M059J (cell line): ENCODE results near the gene CCDC180. TPM values are rescaled to one million over a fixed set of nuclear protein-coding genes. Genes with fewer than 3 reads are reported as not detected.
"Not testable (repeated sequence)": the region's sequence is repeated elsewhere in the genome, so short reads cannot be mapped to it uniquely, and the experiment has no call there.

Source experiments
- DNase-seq: peaks from one replicate; pipeline ENCODE4 v3.0.0-alpha.2; 2012; ENCODE audit warnings: low read depth
- total RNA-seq: library from RNA; depleted of rRNA; stranded (reverse); fragments of >200 nt; shearing (Covaris generic); gene quantifications from 2 replicates; pipeline ENCODE4 v1.2.3, GENCODE V29; 2014; rRNA removed

CCDC180 gene
- total RNA-seq: 0.47 and 0.59 TPM in 2 replicates

- DNase-seq: peak; percentile 57
These were observed at the start of gene CCDC180 for GRCh38 chr9:97307500-97308163. Gene CCDC180 (plus strand): TSS chr9:97307659. CDS start chr9:97308064, 405 bp downstream.

DNA sequence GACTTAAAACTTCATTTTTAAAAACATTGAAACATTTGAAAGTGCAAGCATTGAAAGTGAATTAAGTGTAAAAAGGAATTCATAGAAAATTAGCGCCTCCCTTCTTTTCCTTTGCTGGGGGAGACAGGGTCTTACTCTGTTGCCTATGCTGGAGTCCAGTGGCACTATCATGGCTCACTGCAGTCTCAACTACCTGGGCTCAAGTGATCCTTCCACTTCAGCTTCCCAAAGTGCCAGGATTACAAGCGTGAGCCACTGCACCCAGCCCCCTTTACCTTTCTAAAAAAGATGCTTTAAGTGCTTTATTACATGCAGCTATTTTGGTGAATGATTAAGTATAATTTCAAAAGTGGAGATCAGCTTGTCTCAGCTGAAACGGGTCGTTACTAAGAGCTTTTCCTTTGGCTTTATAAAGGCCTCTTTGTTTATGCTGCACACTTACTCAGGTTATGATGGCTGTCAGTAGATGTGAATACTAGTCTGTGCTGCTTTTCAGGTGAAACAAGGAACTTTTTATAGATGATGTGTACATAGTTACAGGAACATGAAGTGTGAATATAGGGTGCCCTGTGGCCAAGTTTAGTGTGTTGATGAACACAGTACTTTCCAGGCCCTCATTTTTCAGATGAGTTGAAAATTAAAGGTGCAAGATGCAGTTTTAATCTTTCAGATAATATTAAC is 47.5 kb upstream of the CCDC180 start:
- DNase-seq: not testable (repeated sequence)

- no peak for DNase-seq
These were observed 36.2 kb upstream of the CCDC180 start for GRCh38 chr9:97271292-97271691.

- no peak for DNase-seq
These were observed 35.4 kb upstream of the CCDC180 start for GRCh38 chr9:97272072-97272471.

GRCh38 chr9:97276310-97276852 is 31.1 kb upstream of the CCDC180 start:
- no peak for DNase-seq

GRCh38 chr9:97277953-97278352 is 29.5 kb upstream of the CCDC180 start:
- no peak for DNase-seq

GRCh38 chr9:97280755-97281330 is 26.6 kb upstream of the CCDC180 start:
- no peak for DNase-seq

DNA sequence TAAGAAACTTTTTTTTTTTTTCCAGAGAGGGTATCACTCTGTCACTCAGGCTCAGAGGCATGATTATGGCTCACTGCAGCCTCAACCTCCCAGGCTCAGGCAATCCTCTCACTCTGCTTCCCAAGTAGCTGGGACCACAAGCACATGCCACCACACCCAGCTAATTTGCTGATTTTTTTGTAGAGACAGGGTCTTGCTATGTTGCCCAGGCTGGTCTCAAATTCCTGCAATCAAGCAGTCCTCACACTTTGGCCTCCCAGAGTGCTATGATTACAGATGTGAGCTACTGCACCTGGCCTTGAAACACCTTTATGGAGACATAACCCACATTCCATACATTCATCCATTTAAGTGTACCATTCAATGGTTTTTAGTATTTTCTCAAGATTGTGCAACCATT is 23.7 kb upstream of the CCDC180 start:
- DNase-seq: no peak

DNA sequence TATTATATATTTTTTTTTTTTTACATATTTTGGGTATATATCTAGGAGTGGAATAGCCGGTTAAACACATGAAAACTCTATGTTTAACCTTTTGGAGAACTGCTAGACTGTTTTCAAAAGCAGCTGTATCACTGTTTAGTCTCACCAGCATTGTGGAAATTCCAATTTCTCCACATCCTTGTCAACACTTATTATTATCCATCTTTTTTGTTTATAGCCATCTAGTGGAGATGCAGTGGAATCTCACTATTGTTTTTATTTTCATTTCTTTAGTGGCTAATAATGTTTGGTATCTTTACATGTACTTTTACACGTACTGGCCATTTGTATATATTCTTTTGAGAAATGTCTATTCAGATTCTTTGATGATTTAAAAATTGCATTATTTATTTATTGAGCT is 22.7 kb upstream of the CCDC180 start:
- DNase-seq: no peak

DNA sequence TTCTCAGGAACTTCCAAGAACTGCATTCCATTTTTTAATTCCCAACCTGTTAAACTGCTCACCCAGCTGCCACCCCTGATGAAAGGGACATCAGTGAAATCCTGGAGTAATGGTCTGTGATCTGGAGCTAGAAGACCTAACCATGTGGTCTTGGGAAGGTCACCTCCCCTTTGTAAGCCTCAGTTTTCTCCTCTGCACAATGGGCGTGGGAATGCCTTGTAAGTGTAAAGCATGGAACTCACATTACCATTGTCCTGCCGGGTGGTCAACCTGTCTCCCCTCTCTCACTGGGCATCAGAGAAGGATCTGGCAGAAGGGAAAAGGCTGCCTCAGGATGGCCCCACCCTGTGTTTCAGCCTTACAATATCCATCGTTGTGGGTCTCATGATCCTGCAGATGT is 15.3 kb upstream of the CCDC180 start:
- DNase-seq: no peak

DNA sequence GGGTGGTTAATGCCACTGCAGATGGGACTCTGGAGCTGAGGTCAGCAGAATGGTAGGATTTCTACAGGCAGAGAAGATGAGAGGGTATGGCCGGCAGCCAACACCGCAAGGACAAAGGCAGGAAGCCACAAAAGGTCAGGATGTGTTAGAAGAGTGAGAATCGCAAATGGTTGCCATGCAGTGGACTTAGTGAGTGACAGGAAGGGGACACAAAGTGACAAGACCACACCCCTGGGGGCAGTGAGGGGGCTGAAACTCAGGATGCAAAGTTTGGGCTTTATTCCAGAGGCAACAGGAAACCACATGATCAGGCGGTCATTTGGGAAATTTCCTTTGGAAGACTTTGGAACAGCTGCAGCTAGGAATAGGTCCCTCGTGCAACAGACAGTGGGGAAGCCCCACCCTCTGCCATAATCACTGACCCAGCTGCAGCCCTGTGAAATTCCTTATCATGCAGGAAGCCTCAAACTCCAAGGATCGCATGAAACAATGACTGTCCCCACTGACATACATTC is 14.2 kb upstream of the CCDC180 start:
- DNase-seq: peak; percentile 94

DNA sequence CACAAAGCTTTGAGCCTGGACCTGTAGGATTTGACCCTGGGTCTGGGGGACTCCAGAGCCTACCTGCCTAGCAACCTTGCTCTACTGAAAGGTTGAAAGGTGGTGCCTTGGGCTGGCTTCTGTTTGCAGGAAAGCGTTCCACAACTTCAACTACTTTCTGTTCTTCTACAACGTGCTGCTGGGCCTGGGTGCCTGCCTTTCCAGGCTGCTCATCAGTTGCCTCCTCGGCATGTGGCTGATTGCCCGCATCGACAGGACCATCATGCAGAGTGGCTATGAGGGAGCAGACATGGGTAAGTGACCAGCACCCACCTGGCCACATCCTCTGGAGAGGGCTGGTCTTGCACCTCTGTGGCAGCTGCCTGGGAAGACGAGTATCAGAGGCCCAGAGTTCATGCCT is 13.6 kb upstream of the CCDC180 start:
- no peak for DNase-seq

DNA sequence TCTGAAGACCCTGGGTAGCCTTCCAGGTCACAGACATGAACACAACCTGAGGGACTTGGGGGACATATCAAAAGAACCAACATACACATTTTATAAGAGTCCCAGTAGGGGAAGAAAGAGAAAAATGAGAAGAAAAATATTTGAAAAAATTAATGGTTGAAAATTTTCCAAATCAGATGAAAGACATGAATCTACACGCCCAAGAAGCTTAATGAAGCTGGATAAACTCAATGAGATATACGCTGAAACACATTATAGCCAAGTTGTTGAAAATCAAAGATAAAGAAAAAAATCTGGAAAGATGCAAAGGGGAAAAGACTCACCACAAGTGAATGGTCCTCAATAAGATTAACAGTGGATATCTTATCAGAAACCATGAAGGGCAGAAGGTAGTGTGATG is 9.6 kb upstream of the CCDC180 start:
- DNase-seq: no peak

GRCh38 chr9:97299809-97300414 is 7.5 kb upstream of the CCDC180 start:
- DNase-seq: no peak

GRCh38 chr9:97300586-97300985 is 6.9 kb upstream of the CCDC180 start:
- DNase-seq: no peak

GRCh38 chr9:97301974-97302373 is 5.5 kb upstream of the CCDC180 start:
- DNase-seq: no peak

DNA sequence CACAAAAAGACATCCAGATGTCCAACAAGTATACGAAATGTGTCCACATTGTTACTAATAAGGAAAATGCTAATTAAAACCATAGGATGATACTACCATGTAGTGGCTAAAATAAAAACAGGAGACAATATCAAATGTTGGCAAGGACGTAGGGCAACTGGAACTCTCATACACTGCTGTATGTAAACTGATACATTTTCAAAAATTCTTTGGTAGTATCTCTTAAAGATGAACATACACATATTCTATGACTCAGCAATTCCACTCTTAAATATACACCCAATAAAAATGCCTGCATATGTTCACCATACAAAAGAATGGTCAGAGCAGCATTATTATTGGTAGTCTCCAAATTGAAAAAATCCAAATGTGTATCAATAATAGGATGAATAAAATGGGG is 2.9 kb upstream of the CCDC180 start:
- no peak for DNase-seq

- DNase-seq: no peak
These were observed 1.8 kb upstream of the CCDC180 start for GRCh38 chr9:97305501-97306298.

GRCh38 chr9:97307091-97307490 is 368 bp upstream of the CCDC180 start:
- DNase-seq: peak; percentile 91

GRCh38 chr9:97309260-97309659 is 1.8 kb downstream of the CCDC180 start:
- DNase-seq: no peak

DNA sequence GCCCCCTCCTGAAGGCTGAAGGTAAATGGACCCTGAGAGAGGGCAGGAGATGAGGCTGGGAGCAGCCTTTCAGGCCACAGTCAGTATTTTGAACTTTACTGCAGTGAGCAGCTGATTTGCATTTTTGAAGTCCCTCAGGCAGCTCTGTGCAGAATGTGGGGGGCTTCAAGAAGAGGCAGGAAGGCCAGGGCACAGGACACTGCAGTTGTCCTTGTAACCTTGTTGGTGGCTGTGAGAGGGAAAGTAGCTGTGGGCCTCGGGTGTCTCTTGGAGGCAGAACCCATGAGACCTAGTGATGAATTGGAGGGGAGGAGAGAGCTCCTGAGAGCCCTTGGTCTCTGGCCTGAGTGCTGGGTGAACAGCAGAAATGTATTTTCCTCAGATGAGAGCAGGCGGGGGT is 2.6 kb downstream of the CCDC180 start:
- DNase-seq: no peak
